Amygdala (tissue), 56 donors: ENCODE results near the gene PSMD9.
"Not testable (repeated sequence)": the region's sequence is repeated elsewhere in the genome, so short reads cannot be mapped to it uniquely, and the experiment has no call there.

Source experiments
- DNase-seq, 56 donors: peaks; one replicate each; lab custom pipeline; 2025; lab: John Stamatoyannopoulos, UW

Gene PSMD9, protein sequence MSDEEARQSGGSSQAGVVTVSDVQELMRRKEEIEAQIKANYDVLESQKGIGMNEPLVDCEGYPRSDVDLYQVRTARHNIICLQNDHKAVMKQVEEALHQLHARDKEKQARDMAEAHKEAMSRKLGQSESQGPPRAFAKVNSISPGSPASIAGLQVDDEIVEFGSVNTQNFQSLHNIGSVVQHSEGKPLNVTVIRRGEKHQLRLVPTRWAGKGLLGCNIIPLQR

GRCh38 chr12:121888478-121889273 lies at the start of gene PSMD9:
Gene PSMD9, plus strand, starts transcription at chr12:121888790. Its CDS starts 67 bp downstream, at chr12:121888857.
- DNase-seq, result peak; percentile 76 to 98 (median 94)

DNA sequence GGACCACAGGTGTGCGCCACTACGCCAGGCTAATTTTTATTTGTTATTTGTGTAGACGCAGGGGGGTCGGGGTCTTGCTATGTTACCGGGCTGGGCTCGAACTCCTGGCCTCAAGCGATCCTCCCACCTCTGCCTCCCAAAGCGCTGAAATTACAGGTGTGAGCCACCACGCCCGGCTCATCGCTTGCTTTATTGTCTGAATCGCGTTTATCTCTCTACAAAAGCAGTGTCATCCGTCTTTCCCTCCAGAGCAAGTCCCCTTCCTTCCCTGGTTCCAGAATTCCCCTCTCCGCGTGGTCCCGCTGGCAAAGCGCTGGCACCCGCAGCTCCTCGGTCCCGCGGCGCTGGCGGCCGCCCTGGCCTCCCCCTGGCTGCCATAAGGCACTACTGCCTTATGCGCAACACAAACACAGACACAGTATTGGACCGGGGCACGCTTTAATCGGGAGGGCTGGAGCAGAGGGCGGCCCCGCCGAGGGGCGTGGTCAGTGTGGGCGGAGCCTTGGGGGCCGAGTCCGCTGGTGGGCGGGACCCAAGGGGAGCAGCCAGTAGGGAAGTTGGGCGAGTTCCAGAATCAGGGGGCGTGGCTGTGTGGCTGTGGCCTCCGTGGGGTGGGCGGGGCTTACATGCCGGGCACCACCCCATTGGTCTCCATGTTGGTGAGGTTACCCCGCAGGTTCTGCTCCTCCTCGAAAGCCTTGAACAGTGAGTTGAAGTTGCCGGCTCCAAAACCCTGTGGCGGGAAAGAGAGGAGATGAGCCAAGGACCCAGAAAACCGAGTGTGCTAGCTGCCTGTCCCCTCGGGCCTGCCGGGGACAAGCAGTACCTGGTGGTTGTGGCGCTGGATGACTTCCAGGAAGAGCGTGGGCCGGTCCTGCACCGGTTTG lies 49.2 kb upstream of the PSMD9 start:
- peak; percentile 56 to 99 (median 89) for DNase-seq

GRCh38 chr12:121839993-121840761 lies 48.4 kb upstream of the PSMD9 start:
- no peak for DNase-seq

- DNase-seq, result no peak
Measured at GRCh38 chr12:121843236-121843982, 45.2 kb upstream of the PSMD9 start.

- no peak for DNase-seq
Measured at GRCh38 chr12:121845701-121846100, 42.9 kb upstream of the PSMD9 start.

DNA sequence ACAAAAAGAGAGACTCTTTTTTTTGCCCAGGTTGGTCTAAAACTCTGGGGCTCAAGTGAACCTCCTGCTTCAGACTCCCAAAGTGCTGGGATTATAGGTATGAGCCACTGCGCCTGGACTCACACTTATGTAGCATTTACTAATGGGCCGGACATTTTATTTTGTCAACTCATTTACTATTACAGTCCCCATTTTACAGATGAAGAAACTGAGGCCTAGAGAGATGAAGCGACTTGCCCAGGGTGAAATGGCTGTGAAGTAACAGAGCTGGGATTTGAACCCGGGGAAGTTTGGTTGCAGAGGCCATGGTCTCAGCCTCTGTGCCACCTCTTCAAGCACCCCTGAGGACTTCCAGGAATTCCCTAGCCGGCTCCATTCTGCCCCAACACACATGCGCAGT lies 39.4 kb upstream of the PSMD9 start:
- DNase-seq, result no peak

DNA sequence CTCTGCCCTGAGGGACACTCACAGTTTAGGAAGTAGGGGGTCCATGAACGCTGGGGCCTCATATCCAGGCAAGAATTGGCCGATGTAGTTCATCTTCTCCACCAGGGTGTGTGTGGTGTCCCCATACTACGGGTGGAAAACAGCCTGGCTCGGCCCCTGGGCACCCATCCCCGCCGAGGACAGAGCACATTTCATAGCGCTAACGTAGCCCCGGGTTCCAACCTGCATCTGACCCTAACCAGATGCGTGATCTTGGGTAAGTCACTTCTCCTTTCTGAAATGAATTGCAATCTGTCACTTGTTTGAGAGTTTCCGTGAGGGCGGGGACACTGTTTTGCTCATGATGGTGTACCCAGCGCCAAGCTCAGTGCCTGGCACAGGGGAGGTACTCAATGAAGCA lies 38.9 kb upstream of the PSMD9 start:
- DNase-seq, result no peak

- not testable (repeated sequence) for DNase-seq
Measured at GRCh38 chr12:121852392-121852791, 36.2 kb upstream of the PSMD9 start.

- DNase-seq, result no peak
Measured at GRCh38 chr12:121857322-121858246, 31.0 kb upstream of the PSMD9 start.

DNA sequence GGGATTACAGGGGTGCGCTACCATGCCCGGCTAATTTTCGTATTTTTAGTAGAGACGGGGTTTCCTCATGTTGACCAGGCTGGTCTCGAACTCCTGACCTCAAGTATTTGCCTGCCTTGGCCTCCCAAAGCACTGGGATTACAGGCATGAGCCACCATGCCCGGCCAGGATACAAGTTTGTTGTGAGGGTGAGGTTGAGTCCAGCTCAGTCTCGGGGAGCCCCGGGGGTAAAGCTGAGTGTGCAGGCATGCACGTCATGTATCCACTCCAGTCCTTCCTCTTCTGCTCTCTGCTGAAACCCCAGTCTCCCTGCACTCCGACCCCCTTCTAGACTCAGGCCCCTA lies 30.3 kb upstream of the PSMD9 start:
- no peak for DNase-seq

- DNase-seq, result peak in 18 of 56 donors; percentile 2 to 57 (median 10)
Measured at GRCh38 chr12:121858662-121859572, 29.7 kb upstream of the PSMD9 start, which contains the start of gene HPD. Gene HPD, minus strand, starts transcription at chr12:121858859. Its CDS starts 36 bp downstream, at chr12:121858823.

- no peak for DNase-seq
Measured at GRCh38 chr12:121860257-121860656, 28.3 kb upstream of the PSMD9 start.

GRCh38 chr12:121860699-121861098 lies 27.9 kb upstream of the PSMD9 start:
- DNase-seq, result not testable (repeated sequence)

DNA sequence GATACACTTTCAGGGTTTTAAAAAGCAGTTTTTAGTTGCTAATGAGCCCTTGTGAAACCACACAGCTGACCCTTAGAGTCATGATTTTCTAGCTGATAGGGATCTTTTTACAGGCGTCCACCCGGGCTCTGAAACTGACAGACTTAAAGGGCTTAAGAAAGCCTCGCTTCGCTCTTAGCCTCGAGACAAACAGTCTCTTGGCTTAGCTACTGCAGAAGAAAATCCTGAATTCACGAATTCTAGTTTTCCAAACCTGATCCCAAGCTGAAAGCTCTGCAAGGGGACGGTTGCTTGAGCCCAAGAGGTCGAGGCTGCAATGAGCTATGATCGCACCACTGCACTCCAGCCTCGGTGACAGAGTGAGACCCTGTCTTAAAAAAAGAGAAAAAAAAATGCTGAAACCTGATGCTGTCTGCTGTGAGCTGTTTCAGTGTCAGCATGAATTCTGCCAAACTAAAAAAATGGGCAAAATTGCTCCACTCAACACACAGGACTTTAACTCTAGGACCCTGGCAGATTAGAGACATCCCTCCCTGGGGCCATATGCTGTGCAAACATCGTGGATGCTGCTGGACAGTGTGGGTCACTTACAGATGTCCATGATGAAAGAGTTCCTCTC lies 26.8 kb upstream of the PSMD9 start:
- peak in 1 of 56 donors; percentile 1 for DNase-seq

GRCh38 chr12:121866331-121866730 lies 22.3 kb upstream of the PSMD9 start:
- no peak for DNase-seq

- not testable (repeated sequence) for DNase-seq
Measured at GRCh38 chr12:121869229-121869628, 19.4 kb upstream of the PSMD9 start.

DNA sequence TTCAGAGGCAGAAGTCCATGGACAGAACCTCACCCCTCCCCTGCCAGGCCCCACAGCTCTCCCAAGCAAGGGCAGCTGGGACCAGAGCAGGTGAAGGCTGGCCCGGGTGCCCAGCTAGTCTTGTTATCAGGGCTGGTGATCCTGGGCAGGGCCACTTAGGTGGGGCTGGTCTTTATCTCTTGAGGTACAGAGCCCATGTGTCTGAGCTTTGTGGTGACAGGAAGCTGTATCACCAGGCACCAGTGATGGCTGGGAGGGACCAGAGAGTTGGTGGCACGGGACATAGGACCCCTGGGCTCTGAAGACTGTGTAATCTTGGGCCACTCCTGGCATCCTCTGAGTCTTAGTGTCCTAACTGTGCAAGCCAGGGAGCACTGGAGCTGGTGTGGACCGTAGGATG lies 17.1 kb upstream of the PSMD9 start:
- DNase-seq, result no peak
